Peyer's patch (tissue), 4 donors: ENCODE data around the gene SRGAP2B. TPM values are rescaled to one million over a fixed set of nuclear protein-coding genes. Genes with fewer than 3 reads are reported as not detected.
"Not testable (repeated sequence)": the region's sequence is repeated elsewhere in the genome, so short reads cannot be mapped to it uniquely, and the experiment has no call there.

Source experiments
- DNase-seq, 3 donors: peaks; one replicate each; pipeline ENCODE4 v3.0.0-alpha.2; 2017 to 2019
- H3K27ac ChIP-seq, 4 donors: fragments of 200-600 bp; sonication (generic); one replicate each; pipeline ENCODE4 v1.5.1; 2016 to 2019
- H3K27me3 ChIP-seq, 2 donors: fragments of 200-600 bp; sonication (generic); one replicate each; pipeline ENCODE4 v1.5.1; 2019
- H3K36me3 ChIP-seq, 3 donors: fragments of 200-600 bp; sonication (generic); one replicate each; pipeline ENCODE4 v1.5.1; 2016 to 2019
- H3K4me1 ChIP-seq, 4 donors: fragments of 200-600 bp; sonication (generic); one replicate each; pipeline ENCODE4 v1.5.1; 2016 to 2019
- H3K4me3 ChIP-seq, 4 donors: fragments of 200-600 bp; sonication (generic); 1 replicate in 3 of 4; 2 replicates in 1 of 4; pipeline ENCODE4 v1.5.1; 2016 to 2019; ENCODE audit warnings: mild to moderate bottlenecking in 1 of 4
- H3K9me3 ChIP-seq, 4 donors: fragments of 200-600 bp; sonication (generic); one replicate each; pipeline ENCODE4 v1.5.1; 2016 to 2019; ENCODE audit warnings: mild to moderate bottlenecking in 1 of 4
- total RNA-seq, 4 donors: library from RNA; depleted of rRNA; stranded (reverse); fragments of >200 nt; gene quantifications; one replicate each; pipeline ENCODE4 v1.1.0, GENCODE V29; 2016

Gene SRGAP2B
- total RNA-seq, 4 donors from 2014 or later = 2.5 to 31.4 (median 5.8) TPM

- H3K9me3 ChIP-seq, H3K27me3 ChIP-seq, H3K4me3 ChIP-seq, H3K27ac ChIP-seq, H3K4me1 ChIP-seq, DNase-seq, H3K36me3 ChIP-seq: not testable (repeated sequence)
Observed at GRCh38 chr1:145027251-145027650, 67.9 kb downstream of the SRGAP2B start.

GRCh38 chr1:145025286-145025685 is 69.8 kb downstream of the SRGAP2B start:
- H3K4me1 ChIP-seq, DNase-seq, H3K9me3 ChIP-seq, H3K27me3 ChIP-seq, H3K36me3 ChIP-seq, H3K27ac ChIP-seq, H3K4me3 ChIP-seq: not testable (repeated sequence)

GRCh38 chr1:145022259-145022658 is 72.9 kb downstream of the SRGAP2B start:
- H3K4me1 ChIP-seq, H3K27ac ChIP-seq, H3K9me3 ChIP-seq, H3K36me3 ChIP-seq, DNase-seq, H3K4me3 ChIP-seq, H3K27me3 ChIP-seq: not testable (repeated sequence)

GRCh38 chr1:145021749-145022148 is 73.4 kb downstream of the SRGAP2B start:
- H3K4me3 ChIP-seq, H3K27me3 ChIP-seq, H3K4me1 ChIP-seq, H3K27ac ChIP-seq, DNase-seq, H3K36me3 ChIP-seq, H3K9me3 ChIP-seq: not testable (repeated sequence)

GRCh38 chr1:145019709-145020108 is 75.4 kb downstream of the SRGAP2B start:
- H3K4me3 ChIP-seq, H3K27me3 ChIP-seq, DNase-seq, H3K27ac ChIP-seq, H3K4me1 ChIP-seq, H3K36me3 ChIP-seq, H3K9me3 ChIP-seq: not testable (repeated sequence)

- not testable (repeated sequence) for H3K27ac ChIP-seq, H3K9me3 ChIP-seq, H3K27me3 ChIP-seq, DNase-seq, H3K4me1 ChIP-seq, H3K4me3 ChIP-seq, H3K36me3 ChIP-seq
Observed at GRCh38 chr1:145017725-145018124, 77.4 kb downstream of the SRGAP2B start.

GRCh38 chr1:145016492-145016862 is 78.7 kb downstream of the SRGAP2B start:
- H3K27ac ChIP-seq, H3K36me3 ChIP-seq, H3K9me3 ChIP-seq, H3K4me1 ChIP-seq, DNase-seq, H3K4me3 ChIP-seq, H3K27me3 ChIP-seq: not testable (repeated sequence)

GRCh38 chr1:145015744-145016491 is 79.2 kb downstream of the SRGAP2B start:
- H3K27ac ChIP-seq, H3K27me3 ChIP-seq, H3K4me1 ChIP-seq, H3K36me3 ChIP-seq, H3K9me3 ChIP-seq, H3K4me3 ChIP-seq, DNase-seq: not testable (repeated sequence)

- not testable (repeated sequence) for H3K36me3 ChIP-seq, H3K9me3 ChIP-seq, H3K4me3 ChIP-seq, H3K27me3 ChIP-seq, H3K4me1 ChIP-seq, H3K27ac ChIP-seq, DNase-seq
Observed at GRCh38 chr1:145013353-145013752, 81.8 kb downstream of the SRGAP2B start.

GRCh38 chr1:145011811-145012210 is 83.3 kb downstream of the SRGAP2B start:
- not testable (repeated sequence) for H3K27ac ChIP-seq, H3K36me3 ChIP-seq, H3K4me1 ChIP-seq, H3K9me3 ChIP-seq, H3K4me3 ChIP-seq, DNase-seq, H3K27me3 ChIP-seq

- H3K36me3 ChIP-seq, H3K27ac ChIP-seq, H3K4me3 ChIP-seq, H3K4me1 ChIP-seq, H3K9me3 ChIP-seq, DNase-seq, H3K27me3 ChIP-seq: not testable (repeated sequence)
Observed at GRCh38 chr1:145010580-145010979, 84.5 kb downstream of the SRGAP2B start.

GRCh38 chr1:145009928-145010327 is 85.2 kb downstream of the SRGAP2B start:
- not testable (repeated sequence) for DNase-seq, H3K9me3 ChIP-seq, H3K4me1 ChIP-seq, H3K27ac ChIP-seq, H3K4me3 ChIP-seq, H3K36me3 ChIP-seq, H3K27me3 ChIP-seq

GRCh38 chr1:145008388-145008787 is 86.7 kb downstream of the SRGAP2B start:
- H3K9me3 ChIP-seq, DNase-seq, H3K4me1 ChIP-seq: not testable (repeated sequence)

GRCh38 chr1:145005142-145005541 is 90.0 kb downstream of the SRGAP2B start:
- H3K4me3 ChIP-seq, DNase-seq, H3K9me3 ChIP-seq: not testable (repeated sequence)

More at GRCh38 chr1:145008388-145008787, 86.7 kb downstream of the SRGAP2B start:
- H3K36me3 ChIP-seq, H3K27me3 ChIP-seq, H3K27ac ChIP-seq, H3K4me3 ChIP-seq: not testable (repeated sequence)

GRCh38 chr1:145001381-145001780 is 93.7 kb downstream of the SRGAP2B start:
- not testable (repeated sequence) for H3K9me3 ChIP-seq, DNase-seq, H3K36me3 ChIP-seq

More at GRCh38 chr1:145005142-145005541, 90.0 kb downstream of the SRGAP2B start:
- not testable (repeated sequence) for H3K27me3 ChIP-seq, H3K36me3 ChIP-seq, H3K27ac ChIP-seq, H3K4me1 ChIP-seq

GRCh38 chr1:145000743-145001326 is 94.3 kb downstream of the SRGAP2B start:
- not testable (repeated sequence) for H3K4me3 ChIP-seq, DNase-seq, H3K27me3 ChIP-seq, H3K9me3 ChIP-seq, H3K4me1 ChIP-seq, H3K27ac ChIP-seq, H3K36me3 ChIP-seq

More at GRCh38 chr1:145001381-145001780, 93.7 kb downstream of the SRGAP2B start:
- H3K4me1 ChIP-seq, H3K27ac ChIP-seq, H3K4me3 ChIP-seq, H3K27me3 ChIP-seq: not testable (repeated sequence)
